ENCODE measurements around the gene WFIKKN1. TPM values are rescaled to one million over a fixed set of nuclear protein-coding genes. Genes with fewer than 3 reads are reported as not detected.

The WFIKKN1 gene
- total and polyA plus RNA-seq, 2 of the 13 experiments (the other 11 are each of a cell fraction or from before 2014, with no cell fraction given), result 1.7 to 4.9 TPM

DNA sequence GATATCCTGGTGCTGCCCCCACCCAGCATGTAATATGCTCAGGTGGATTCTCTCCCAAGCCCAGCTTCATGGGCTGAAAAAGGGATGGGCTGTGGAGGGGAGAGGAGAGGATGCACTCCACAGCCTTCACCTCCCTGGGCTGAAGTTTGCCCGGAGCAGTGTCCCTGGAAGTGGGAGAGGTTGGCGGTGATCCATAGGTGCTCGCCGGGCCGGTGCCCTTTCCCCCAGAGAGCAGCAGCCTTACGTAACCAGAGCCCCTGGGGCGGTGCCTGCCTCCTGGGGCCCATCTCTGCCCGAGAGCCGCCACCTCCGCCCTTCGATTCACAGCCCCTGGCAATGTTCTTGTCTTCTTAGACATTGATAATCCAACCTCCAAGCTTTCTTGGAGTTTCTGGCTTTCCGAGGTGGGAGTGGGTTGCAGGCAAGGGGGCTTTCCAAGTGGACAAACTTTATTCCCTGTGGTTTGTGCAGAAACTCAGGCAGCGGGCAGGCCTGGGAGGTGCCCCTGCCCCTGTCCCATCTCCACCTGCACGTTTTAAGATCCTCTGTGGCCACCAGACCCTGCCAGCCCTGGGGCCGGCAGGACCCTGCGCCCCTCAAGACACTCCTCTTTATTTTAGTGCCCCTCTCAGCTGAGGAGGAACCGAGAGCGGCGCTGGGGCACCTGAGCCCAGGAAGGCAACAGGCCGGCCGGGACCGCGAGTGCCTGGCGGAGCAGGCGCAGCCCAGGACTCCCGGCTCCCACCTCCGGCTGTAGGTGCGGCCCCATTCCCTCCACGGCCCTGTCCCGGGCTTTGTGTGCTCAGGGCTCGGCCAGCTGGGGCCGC, 15.3 kb downstream of the WFIKKN1 start (continued):
- TF ChIP-seq ZFP36L1 (CRISPR knock-in tag; IDR thresholded peaks at IDR 0.05) (no peak), ZBTB8A (CRISPR knock-in tag; IDR thresholded peaks at IDR 0.05; ENCODE audit: borderline replicate concordance, low read depth) (no peak), FIP1L1 (IDR thresholded peaks at IDR 0.05; ENCODE audit: borderline replicate concordance, insufficient read depth, low read depth, low read length) (no peak), ZBTB21 (CRISPR knock-in tag; IDR thresholded peaks at IDR 0.05) (no peak), ZNF12 (CRISPR knock-in tag; IDR thresholded peaks at IDR 0.05) (no peak), ZNF781 (CRISPR knock-in tag; IDR thresholded peaks at IDR 0.05; ENCODE audit: borderline replicate concordance, not compliant biosample characterization) (peak; percentile 47), KDM5B (CRISPR knock-in tag; IDR thresholded peaks at IDR 0.05; ENCODE audit: borderline replicate concordance) (no peak), MTA3 (CRISPR knock-in tag; IDR thresholded peaks at IDR 0.05) (no peak), SOX13 (IDR thresholded peaks at IDR 0.05) (no peak), SOX13 (CRISPR knock-in tag; conservative IDR thresholded peaks at IDR 0.05 in 1 of 2, IDR thresholded peaks at IDR 0.05 in 1 of 2) (peak in 1 of 2 experiments; percentile 24; a peak in 1 of 4 replicates), ZNF780A (CRISPR knock-in tag; IDR thresholded peaks at IDR 0.05) (no peak), ZNF292 (CRISPR knock-in tag; IDR thresholded peaks at IDR 0.05; ENCODE audit: borderline replicate concordance, low read depth) (no peak), SAFB2 (CRISPR knock-in tag; IDR thresholded peaks at IDR 0.05; ENCODE audit: borderline replicate concordance, low read depth) (0 out of 2 replicates have a peak, but pooled peaks have one; percentile 37), FOXM1 (CRISPR knock-in tag; IDR thresholded peaks at IDR 0.05) (no peak), PAX8 (CRISPR knock-in tag; IDR thresholded peaks at IDR 0.05; ENCODE audit: borderline replicate concordance) (no peak), REXO4 (CRISPR knock-in tag; IDR thresholded peaks at IDR 0.05; ENCODE audit: borderline replicate concordance) (no peak), ZNF709 (CRISPR knock-in tag; IDR thresholded peaks at IDR 0.05) (no peak), RNF2 (conservative IDR thresholded peaks at IDR 0.05; ENCODE audit: low read depth) (no peak), TCF7L2 (IDR thresholded peaks at IDR 0.05; ENCODE audit: low read depth, low read length) (no peak), ZBTB20 (CRISPR knock-in tag; IDR thresholded peaks at IDR 0.05; ENCODE audit: borderline replicate concordance, low read depth) (peak; percentile 88), SKI (IDR thresholded peaks at IDR 0.05; ENCODE audit: partially characterized antibody) (peak; percentile 13), BRD4 (CRISPR knock-in tag; IDR thresholded peaks at IDR 0.05) (no peak), YEATS4 (CRISPR knock-in tag; IDR thresholded peaks at IDR 0.05; ENCODE audit: borderline replicate concordance) (no peak), ZMYM3 (CRISPR knock-in tag; IDR thresholded peaks at IDR 0.05) (0 out of 2 replicates have a peak, but pooled peaks have one; percentile 29), XBP1 (CRISPR knock-in tag; IDR thresholded peaks at IDR 0.05) (no peak), ISL2 (CRISPR knock-in tag; IDR thresholded peaks at IDR 0.05) (0 out of 2 replicates have a peak, but pooled peaks have one; percentile 42), PHF21A (CRISPR knock-in tag; IDR thresholded peaks at IDR 0.05) (peak; percentile 69)
- TF ChIP-seq, protein P1, sequence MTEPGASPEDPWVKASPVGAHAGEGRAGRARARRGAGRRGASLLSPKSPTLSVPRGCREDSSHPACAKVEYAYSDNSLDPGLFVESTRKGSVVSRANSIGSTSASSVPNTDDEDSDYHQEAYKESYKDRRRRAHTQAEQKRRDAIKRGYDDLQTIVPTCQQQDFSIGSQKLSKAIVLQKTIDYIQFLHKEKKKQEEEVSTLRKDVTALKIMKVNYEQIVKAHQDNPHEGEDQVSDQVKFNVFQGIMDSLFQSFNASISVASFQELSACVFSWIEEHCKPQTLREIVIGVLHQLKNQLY (CRISPR knock-in tag; IDR thresholded peaks at IDR 0.05), result peak; percentile 41; the same call in 1 of the 2 replicates
- TF ChIP-seq, protein P2, sequence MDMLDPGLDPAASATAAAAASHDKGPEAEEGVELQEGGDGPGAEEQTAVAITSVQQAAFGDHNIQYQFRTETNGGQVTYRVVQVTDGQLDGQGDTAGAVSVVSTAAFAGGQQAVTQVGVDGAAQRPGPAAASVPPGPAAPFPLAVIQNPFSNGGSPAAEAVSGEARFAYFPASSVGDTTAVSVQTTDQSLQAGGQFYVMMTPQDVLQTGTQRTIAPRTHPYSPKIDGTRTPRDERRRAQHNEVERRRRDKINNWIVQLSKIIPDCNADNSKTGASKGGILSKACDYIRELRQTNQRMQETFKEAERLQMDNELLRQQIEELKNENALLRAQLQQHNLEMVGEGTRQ (IDR thresholded peaks at IDR 0.05; ENCODE audit: low read depth, low read length), result no peak
- TF ChIP-seq, protein P2 (CRISPR knock-in tag; IDR thresholded peaks at IDR 0.05; ENCODE audit: borderline replicate concordance), result no peak
